ENCODE measurements around the gene BFSP2.

BFSP2 gene

DNA sequence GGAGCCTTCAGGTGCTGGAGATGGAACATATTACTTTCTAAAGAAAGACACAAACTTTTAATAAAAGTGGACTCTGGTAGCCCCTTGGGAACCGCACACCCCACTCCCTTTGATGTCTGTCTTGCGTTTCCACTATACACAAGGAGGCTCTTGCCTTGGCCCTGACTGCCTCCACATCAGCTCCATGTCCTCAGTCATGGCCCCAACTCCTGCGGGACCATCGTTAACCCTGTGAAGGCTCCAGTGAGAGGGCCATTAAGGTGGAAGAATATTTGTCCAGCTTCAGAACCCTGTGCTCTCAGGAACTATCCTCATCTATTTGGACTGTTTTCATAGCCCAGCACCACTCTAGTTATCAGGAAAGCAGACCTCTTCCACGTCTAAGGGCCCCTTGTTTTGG is 16.1 kb upstream of the BFSP2 start:
- DNase-seq: no peak

DNA sequence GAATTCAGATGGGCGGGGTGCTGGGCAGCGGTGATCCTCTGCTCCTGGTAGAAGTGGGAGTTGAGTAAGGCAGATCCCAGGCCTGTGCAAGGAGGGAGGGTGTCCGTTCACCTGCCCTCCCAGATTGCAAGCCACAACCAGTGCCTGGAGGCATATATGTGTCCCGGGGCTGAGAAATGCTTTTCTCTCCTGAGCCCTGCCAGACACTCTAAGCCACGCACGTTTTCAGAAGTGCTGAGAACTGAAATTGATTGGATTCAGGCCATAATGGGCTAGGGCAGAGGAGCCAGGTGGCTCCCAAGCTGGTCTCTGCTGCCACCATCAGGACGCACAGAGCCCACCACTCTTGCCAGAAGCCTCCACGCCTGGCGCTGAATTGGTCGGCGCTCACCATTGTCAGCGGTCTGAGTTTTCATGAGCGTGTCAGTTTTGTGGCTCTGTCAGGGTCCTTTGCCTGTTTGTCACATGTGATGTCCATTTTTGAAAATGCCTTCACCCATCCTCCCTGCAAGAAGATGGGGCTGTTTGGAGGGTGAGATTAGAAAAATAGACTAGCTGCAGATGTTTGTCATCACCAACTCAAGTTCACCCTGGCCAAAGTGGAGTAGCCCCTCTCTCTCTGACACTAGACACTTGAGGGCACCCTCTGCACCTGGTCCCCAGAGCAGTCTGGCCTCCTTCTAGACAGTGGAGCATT is 15.4 kb upstream of the BFSP2 start:
- peak in 1 of 2 experiments; percentile 54 for DNase-seq

DNA sequence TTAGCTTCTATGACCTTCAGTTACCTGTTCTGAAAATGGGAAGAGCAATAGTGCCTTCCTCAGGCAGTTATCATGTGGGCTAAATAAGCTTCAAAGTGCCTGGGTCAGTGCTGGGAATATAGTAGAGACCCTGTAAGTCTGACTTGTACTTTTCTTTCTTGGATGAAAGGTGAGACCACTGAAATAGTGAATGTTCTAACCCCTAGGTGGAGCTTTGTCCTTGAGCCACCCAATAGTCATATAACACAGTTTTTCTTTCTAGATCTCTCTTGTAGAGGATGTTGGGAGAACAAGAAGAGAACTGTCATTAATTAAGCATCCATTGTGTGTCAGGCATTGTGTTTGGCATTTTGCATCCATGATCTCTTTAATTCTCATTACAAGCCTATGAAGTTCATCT is 13.0 kb upstream of the BFSP2 start:
- DNase-seq: no peak

DNA sequence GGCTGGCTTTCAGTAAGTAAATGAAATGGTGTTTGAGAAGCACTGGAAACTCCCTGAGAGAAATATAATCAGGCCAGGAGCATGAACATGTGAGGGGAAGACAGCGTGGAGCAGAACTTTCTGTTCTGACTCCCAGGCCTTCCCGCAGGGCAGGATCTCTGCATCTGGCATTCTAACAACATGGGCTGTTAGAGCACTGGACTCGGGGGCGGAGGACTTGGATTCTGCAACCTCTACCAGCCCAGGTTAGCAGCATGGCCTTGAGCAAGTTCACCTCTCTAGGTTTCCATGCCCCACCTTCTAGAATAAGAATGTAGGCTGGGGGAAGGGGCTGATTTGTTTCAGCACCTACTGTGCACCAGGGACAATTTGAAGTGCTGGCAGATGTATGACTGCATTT is 12.5 kb upstream of the BFSP2 start:
- no peak for DNase-seq

DNA sequence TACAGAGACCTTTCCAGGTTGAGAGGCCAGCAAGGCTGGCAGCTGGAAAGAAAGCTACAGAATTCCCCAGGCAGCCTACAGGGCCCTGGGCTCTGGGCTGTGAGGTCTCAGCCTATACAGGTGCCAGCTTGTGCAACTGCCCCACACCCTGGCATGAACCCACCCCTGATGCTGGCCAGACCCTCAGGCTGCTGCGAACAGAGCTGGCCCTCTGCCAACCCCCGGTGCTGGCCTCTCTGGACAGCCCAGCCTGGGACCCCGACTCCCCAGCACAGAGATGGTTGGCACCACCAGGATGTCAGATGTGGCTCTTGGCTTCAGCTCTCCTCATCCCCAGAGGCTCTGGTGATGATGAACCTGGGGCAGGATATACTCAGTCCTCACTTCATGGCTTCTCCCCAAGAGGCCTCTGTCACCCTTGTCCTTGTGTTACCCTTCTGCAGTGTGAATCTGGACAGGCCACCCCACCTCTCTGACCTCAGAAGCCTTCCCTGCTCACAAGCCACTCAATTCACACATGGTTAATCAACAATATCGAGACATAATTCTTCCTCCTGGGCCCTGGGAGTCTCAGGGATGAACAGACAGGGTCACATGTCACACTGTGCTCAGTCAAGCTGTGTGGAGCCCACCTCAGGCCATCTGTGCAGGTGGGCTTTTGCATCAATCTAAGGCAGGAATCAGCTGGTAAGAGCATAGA is 11.0 kb upstream of the BFSP2 start:
- DNase-seq: no peak

DNA sequence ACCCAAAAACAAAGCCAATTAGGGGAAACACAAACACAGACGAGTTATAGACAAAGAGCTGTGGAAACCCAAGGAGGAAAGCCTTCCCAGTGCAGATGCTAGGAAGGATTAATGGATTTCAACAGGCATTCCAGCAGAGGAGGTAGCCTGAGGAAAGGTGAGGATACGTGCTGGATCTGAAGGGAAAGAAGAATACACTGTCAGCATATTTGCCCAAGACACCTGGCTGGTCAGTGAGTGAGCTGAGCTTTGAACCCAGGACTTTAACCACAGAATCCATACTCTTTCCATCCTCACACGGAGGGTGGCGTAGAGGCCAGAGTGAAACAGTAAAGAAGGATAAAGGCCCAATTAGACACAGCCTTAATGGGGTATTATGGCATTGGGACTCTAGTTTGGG is 9.1 kb upstream of the BFSP2 start:
- no peak for DNase-seq

DNA sequence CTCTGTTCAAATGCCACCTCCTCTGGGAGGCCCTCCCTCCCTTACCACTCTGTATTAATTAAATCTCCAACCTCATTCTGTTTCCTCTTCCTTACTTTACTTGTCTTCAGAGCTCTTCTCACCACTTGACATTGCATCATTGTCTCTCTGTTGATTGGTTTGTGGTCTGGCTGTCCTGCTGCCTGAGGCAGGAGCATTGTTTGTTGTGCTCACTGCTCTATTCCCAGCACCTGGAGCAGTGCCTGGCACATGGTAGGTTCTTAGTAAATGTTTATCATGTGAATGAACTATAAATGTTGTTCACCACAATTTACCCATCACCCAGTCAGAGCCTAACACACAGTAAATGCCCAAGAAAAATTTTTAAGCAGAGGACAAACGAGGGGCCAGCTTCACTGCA is 6.7 kb upstream of the BFSP2 start:
- DNase-seq: no peak

DNA sequence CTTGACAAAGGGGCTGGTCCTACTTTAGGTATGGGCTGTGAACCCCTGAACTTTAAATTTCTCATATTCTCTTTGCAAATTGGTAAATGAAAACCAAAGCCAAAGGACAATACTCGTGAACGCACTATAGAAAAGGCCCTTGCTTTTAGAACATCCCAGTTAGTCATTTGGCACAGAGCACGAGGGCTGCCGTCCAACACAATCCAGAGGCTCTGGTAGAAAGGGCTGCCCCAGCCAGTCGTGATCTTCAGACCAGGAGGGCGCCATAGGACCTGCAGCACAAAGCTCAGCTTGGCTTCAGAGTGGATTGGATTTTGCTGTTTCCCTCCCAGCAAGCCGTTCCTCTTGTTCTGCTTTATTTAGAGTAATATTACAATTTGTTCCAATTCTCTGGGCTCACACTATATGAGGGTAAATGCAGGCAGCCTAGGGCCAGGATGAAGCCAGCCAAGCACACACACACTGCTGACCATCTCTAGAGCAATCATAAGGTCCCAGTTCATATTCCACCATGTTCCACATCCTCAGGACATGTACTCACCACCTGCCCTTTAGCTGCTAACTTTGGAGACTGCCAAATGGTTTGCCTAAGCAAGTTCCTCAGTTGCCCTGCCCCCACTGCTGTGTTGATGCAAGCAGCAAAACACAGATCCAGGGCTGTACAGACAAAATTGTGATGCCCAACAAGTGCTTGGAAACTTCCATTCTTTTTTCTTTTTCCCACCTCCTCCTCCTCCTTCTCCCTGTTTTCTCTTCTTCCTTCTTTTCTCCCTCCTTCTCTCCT is 6.0 kb upstream of the BFSP2 start:
- DNase-seq: no peak

DNA sequence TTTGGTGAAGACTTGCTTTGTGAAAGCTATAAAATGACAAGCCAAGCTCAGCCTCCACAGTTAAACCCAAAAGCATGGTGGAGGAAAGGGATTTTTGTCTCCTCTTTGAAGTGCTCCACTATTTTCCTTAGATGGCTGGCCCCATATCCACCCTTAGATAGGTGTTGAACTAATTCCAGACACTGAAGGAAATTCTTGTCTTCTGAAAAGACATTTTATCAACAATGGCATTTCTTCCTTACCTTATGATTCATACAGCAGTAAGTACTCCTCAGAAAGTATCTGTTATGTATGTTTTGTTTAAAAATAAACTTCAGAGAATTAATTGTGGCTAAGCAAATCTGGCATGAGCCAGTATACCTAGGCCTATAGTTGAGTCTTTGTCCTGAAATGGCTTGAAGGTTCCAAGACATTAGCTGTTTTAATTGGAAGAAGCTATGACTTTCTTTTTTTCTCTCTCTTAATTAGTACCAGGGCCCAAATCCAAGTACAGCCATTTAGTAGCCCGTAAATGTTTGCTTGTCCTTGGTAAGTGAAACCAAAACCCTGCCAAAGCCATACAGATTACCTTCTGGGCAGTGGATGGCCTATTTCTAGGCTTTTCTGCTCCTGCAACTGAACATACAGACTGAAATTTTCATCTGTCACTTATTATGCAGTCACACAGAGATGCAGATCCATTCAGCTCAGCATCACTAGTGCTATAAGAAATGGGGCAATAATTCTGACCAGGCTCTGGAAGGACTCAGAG is 5.1 kb upstream of the BFSP2 start:
- no peak for DNase-seq

DNA sequence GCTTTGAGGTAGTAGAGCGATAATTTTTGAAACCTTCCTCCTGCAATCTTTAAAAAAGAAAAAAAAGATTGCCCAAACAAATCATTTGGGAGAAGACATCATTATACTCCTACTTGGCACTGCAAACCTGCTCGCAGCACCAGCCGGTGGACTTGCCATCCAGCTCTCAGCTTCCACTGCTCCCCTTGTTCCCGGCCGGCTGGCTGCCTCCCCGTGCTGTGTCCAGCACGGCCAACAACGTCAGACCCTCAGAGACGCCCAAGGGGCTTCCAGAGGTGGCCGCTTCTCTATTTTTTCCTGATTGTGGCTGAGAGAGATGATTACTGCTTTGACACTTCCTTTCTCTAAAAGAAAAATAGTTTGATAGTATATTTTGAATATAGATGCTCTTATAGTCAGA is 3.0 kb upstream of the BFSP2 start:
- no peak for DNase-seq

DNA sequence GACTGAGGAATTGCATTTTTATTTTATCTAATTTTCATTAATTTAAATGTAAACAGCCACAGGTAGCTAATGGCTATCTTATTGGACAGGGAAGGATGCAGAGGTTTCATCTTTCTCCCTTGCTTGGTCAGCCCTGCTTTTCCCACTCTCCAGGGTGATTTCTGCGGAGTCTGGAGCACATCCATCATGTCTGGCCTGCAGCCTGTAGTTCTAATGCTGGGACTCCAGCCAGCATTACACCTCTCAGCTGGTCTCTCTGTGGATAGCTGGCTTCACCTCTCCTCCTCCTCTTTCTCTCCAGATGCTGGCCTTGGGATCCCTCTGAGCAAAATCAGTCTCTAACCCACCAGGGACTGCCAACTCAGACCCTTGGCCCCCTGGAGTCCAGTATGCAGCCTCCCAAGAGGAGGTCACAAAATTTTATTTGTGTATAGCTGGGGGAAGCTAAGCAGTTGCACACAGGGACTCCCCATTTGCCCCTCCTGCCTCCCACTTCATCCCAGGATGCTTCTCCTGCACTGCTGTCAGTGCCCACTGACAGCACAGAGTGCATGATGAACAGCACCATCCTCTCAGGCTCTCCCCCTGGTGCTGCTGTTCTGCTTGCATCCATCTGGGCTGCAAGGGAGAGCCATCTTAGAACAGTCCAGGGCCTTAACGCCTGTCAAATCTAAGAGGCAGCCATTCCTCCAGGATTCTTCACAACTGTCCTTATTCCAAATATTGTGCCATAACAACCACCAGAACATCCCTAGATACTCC is 1.7 kb downstream of the BFSP2 start:
- DNase-seq: peak in 1 of 2 experiments; percentile 47

DNA sequence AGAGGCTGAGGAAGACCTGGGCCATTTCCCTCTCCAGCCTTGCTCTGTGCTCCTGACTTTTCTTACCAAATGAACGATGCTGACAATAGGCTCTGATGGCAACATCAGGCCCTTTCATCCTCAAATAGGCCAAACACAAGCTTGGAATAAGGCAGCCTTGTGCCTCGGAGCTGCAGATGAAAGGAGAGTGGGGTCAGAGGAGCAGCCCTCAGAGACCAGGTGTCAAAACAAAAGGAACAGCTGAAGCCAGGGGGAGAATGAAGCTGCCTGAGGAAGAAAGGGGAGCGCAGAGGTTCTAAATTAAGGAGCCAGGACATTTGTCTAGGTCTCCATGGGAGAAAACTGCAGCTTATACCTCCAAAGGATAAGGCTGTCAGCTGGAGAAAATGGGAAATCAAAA is 5.1 kb downstream of the BFSP2 start:
- no peak for DNase-seq

DNA sequence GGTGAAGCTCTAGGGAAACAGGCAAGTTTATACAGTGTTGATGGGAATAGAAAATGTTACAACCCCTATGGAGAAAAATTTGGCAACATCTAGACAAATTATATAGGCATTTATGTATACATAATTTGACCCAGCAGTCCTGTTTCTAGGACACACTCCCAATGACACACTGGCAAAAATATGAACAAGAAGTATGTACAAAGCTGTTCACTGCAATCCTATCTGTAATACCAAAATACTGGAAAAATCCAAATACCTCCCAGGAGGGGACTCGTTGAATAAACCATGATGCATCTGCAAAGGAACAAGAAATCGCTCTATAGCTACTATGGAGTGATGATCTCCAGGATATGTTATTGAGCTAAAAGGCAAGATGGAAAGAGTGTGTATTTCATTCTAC is 8.5 kb downstream of the BFSP2 start:
- no peak for DNase-seq

DNA sequence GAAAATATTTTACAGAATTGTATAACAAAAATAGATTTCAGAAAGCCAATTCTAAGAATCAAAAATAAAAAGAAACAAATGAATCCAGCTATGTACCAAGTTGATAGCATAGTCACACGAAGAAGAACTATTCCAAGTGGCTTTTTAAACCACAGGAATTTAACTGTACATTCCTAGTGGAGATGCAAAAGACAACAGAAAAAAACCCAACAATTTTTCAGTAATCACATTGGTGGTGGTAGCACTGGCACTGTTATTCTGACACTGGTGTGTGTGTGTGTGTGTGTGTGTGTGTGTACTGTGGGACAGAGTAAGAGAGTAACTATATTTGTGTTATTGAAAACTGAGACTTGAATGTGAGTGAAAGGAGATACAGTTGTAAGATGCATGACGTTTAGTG is 9.1 kb downstream of the BFSP2 start:
- DNase-seq: no peak

DNA sequence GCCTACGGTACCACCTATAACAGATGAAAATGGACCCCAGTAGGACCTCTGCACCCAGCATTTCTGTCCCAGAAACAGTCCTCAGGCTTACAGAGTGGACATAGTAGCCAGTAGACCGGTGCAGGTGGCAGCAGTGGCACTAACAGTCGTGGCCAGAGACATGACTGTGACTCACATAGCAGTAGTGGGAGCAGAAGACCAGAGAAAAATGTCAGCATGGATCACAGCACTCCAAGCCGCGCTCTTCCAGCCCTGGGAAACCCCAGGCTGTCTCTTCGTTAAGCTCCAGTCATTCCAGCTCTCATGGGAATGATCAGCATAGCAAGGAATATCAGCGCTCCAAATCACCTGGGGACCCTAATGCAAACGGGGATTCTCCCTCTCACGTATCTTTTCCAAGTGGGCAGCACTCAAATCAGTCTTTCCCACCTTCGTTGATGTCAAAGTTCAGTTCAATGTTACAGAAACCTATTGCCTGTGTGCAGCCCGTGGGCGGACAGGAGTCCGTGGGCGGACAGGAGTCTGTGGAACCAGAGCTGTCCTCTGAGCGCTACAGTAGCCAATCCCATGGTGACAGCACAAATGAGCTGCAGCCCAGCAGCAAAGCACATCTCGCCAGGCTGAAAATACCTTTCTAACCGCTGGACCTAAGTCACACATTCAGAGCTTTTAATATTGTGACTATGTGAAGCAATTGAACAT is 10.5 kb downstream of the BFSP2 start:
- no peak for DNase-seq

DNA sequence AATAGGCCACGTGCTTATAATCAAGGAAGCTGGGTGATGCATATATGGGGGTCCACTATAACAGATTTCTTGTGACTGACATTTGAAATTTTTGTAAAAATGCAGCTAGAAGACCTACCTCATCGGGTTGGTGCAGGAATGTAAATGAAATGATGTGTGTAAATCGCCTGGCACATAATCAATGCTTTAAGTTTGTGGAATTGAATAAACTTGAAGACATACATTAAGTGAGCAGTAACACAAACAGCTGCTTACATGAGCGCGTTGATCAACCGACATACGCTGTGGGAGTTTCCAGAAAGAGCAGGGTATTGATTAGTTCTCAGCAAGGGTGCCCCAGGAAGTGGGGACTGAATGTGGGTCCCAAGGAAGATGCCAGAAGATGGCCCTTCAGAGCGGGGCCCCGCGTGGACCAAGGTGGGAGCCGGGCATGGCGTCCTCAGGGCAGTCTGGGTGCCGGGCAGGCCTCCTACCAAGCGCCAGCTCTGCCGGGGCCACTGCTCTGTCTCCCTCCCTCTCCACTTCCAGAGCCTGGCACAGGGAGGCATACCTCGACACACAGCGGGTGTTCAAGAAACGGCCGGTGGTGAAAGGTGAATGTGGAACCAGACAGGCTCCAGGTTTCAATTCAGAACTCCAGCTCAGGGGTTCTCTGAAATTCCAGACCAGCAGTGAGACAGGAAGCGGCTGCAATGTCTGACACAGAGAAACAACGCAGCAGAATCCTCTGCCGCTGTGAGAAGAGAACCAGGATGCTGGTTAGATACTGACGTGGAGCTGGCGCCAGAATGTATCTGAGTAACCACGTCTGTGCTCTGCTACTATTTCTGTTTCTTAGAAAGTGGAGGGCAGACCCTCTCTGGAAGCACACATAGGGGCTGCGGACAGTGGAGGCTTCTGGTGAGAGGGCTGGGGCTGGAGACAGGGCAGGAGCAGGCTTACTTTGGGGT is 12.6 kb downstream of the BFSP2 start:
- no peak for DNase-seq

DNA sequence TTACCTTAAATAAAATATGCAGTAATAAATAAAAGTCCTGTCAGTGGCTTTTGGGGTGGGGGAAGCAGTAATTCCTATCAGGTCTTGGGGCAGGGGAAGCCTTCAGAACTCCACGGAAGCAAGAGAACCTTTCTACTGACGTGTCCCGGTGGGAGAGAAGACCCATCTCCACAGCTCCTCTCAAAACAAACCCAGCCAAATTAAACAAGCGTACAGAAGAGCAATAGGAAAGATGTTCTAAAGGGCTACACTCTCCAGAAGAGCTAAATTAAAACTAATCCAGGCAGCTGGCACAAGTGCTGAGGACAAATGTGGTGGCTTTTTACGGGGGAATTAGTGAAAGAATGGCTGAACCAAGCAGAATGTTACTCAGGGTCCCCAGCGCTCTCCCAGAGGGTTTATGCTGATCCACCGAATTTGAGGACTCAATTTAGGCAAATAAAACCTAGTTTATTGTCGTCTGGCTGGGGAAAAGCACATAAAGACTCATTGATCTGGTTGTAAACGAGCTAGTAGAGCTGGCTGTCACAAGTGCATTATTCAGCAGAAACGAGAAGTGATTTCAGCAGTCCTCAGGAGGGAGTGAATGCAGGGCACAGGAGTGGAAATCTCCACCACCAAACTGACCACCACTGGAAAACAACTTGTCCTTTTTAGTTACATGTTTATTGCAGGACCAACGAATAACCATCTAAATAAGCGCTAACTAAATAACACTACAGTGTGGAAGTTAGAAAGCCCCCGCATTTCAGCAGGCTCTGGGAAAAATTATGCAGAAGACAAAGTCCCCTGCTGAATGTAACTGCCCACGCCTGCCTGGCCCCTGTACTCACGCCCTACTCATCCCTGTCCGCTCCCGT is 13.5 kb downstream of the BFSP2 start:
- no peak for DNase-seq

DNA sequence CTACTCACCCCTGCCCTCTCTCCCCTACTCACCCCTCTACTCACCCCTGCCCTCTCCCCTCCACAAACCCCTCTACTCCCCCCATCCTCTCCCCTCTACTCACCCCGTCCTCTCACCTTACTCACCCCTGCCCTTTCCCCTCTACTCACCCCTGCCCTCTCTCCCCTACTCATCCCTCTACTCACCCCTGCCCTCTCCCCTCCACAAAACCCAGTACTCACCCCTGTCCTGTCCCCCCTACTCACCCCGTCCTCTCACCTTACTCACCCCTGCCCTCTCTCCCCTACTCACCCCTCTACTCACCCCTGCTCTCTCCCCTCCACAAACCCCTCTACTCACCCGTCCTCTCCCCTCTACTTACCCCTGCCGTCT is 14.2 kb downstream of the BFSP2 start:
- no peak for DNase-seq

DNA sequence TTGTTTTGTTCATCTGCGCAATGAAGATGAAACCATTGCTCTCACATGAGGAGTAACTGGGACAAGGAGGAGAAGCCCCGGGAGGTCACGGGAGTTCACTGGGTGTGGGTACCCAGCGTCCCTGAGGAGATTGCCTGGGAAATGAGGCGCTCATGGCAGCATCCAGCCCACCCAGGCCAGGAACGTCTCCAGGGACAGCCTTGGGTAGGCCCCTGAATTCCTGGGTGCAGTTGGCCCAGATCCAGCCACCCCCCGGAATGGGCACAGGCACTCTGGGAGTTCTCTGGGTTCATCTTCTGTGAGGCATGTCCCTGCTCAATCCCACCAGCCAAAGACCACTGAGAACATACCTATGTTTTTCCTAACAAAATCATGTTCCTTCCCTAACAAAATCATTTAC is 18.5 kb downstream of the BFSP2 start:
- no peak for DNase-seq
